NCI-H1092 (cell line): ENCODE measurements around the gene NUP107.

Source experiments
- DNase-seq: peaks from one replicate; lab custom pipeline; 2025; lab: John Stamatoyannopoulos, UW

NUP107 gene

DNA sequence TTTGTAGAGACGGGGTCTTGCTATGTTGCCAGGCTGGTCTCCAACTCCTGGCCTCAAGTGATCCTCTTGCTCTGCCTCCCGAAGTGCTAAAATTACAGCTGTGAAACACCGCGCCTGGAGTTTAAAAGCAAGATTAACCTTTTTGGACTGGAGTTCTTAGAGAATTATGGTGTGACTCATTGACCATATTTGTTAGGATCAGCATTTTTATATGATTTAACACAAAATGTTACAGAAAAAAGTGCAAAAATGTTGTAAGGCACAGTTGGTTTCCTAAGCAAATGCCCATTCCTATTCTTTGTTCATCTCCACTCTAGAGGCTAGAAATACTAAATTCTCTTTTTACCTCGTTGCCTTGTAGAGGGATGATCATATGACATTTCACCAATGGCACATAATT is 86.8 kb downstream of the NUP107 start:
- DNase-seq = no peak

DNA sequence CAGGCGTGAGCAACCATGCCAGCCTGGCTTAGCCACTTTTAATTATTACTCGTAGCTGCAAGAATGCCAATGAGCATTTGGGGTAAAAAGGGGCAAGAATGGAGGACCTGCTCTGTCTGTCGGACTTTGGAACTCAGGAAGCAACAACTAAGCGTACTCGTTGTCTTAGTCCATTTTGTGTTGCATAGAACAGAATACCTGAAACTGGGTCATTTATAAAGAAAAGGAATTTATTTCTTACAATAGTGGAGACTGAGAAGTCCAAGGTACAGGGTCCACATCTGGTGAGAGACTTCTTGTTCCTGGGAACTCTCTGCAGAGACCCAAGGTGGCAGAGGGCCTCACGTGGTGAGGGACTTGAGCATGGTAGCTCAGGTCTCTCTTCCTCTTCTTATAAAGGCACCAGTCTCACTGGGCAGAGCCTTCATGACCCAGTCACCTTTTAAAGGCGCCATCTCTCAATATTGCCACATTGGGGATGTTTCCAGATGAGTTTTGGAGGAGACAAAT is 88.4 kb downstream of the NUP107 start:
- no peak for DNase-seq

DNA sequence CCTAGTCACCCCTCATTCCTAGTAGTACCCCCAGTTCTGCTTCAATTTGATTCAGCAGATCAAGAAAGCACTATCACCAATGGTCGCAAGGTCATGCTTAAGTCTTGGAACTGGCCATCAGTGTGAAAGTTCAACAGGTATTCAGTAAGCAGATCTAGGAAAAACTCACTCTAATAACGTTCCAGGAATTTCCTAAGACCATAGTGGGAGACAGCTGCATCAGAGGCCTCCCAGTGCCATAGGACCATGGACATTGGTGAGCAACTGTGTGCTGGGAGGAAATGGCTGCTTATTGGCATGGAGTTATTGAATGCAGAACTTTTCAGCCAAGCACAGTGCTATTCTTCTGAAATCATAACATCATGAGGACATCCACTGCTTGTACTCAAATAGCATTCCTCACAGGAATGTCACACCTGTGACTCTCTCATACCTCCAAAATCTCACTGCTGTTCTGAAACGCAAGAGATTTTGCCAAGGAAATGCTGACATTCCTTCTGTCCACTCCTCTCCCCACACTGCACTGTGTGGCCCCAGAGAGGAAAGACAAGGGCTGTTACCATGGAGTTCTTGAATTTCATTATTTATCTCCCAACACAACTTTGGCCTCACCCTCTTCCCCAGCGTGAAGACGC is 90.3 kb downstream of the NUP107 start:
- no peak for DNase-seq

DNA sequence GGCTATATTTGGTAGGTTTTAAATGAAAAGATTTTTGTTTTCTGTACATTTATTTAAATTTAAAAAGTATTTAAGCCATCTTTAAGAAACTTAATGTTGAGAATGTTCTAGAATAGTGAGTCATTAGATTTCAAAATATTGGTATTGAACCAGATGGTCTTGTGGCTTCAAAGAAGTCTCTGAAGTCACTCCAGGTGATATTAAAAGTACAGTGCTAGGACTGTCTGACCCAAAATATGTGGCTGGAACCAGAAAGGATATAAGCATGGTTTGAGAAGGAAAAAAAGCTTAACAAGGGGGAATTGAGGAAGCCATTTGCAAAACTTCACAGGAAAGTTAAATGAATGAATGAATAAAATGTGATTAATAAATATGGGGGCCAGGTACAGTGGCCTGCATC is 92.5 kb downstream of the NUP107 start:
- DNase-seq = no peak

DNA sequence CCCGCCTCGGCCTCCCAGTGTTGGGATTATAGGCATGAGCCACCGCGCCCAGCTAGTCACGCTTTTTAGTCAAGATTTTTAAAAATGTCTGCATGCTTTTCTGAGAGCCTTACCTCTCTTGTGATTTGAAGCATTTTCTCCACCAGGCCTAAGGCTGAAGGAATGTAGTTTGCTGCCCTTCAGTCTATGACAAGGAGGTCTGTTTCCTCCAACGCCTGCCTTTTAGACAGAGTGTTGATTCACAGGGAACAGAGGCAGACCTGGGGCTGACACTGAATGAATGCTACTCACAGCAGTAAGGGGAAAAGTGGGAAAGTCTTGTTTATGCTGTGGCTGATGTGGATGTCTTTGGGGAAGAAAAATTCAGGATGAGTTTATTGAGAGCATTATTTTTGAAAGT is 94.0 kb downstream of the NUP107 start:
- no peak for DNase-seq

DNA sequence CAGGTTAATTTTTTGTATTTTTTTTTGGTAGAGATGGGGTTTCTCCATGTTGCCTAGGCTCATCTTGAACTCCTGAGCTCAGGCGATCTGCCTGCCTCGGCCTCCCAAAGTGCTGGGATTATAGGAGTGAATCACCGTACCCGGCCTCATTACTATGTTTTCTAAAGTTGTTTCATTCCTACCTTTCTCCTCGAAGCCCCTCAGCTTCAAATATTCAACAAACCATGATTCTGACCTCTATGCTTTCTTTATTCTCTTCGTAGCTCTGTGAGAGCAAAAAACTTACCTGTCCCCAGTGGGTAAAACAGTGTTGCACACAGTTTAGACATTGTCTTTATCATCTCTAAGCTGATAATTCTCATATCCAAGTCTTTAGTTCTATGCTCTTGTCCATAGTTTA is 95.0 kb downstream of the NUP107 start:
- no peak for DNase-seq

DNA sequence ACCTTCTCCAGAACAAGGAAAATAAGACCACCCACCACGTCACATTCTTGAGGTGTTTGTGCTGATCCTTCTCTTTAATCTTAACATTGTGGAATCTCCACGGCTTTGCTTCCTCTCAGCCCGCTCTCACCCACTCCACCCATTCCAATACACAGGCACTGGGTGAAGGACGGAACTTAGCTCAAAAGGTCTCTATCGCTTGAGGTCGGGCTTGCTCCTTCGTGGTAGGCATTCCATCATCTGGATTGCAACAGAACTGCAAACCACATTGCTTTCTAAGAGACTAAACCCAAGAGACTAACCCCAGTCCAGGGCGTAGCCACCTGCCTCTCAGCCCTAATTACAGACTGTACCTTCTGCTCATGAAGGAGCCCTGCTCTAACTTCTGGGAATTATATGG is 97.2 kb downstream of the NUP107 start:
- no peak for DNase-seq

DNA sequence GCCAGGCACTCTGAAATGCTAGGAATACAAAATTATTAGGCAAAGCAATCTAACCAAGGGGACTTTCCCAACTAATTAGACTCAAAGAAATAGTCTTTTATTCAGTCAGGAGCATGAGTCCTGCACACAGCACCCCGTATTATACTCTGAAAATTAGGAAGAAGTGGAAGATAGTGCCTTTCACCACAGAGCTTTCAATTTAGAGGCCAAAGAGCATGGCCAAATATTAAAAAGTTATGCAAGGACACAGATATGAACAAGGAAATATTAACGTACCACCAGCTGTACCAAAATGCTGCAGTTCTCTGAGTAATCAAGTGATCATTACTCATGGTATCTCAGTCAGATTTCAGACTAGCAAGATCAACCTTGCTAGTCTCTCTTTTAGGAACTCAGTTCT is 98.6 kb downstream of the NUP107 start:
- no peak for DNase-seq

DNA sequence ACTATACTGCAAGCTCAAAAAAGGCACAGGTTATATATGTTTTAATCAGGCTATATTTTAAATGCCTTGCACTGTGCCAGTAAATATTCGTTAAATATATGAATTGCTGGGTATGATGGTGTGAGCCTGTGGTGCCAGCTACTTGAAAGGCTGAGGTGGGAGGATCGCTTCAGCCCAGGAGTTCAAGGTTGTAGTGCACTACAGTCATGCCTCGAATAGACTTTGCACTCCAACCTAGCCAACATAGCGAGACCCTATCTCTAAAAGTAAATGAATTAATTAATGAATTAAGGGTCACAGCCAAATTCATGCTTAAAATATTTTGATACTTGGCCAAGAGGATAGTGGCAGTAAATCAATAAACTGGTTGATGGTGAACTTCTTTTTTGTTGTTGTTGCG is 99.0 kb downstream of the NUP107 start:
- DNase-seq = no peak

DNA sequence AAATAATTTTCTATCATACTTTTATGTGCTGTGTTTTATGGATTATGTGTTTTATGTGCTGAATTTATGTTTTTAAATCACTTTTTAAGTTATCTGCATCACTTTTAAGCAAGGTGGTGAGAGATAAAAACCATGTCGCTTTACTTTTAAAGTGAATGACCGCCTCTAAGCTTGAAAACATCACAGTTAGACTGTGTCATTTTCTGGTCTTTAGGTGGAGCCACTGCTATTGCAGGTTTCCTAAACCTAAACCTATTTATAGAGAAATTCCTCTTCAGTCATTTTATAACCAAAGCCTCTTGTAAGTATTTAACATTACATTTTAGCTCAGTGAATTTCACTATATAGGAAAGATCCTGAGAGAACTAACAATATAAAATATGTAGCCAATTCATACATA is 100.2 kb downstream of the NUP107 start:
- DNase-seq = no peak

DNA sequence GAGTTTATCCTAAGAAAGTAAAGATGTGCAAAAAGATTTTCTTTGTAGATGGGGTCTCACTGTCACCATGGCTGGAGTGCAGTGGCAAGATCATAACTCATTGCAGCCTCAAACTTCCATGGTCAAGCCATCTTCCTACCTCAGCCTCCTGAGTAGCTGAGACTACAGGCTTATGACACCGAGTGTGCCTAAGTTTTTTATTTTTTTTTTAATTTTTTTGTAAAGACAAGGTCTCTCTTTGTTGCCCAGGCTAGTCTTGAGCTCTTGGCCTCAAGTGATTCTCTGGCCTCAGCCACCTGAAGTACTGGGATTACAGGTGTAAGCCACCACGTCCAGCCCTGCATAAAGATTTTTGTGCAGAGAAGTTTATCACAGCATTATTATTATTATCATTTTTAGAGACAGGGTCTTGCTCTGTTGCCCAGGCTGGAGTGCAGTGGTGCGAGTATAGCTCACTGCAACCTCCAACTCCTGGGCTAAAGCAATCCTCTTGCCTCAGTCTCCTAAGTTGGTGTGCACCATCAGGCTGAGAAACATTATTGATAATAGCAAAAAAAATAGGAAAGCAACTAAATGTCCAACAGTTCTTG is 101.9 kb downstream of the NUP107 start:
- DNase-seq = no peak

DNA sequence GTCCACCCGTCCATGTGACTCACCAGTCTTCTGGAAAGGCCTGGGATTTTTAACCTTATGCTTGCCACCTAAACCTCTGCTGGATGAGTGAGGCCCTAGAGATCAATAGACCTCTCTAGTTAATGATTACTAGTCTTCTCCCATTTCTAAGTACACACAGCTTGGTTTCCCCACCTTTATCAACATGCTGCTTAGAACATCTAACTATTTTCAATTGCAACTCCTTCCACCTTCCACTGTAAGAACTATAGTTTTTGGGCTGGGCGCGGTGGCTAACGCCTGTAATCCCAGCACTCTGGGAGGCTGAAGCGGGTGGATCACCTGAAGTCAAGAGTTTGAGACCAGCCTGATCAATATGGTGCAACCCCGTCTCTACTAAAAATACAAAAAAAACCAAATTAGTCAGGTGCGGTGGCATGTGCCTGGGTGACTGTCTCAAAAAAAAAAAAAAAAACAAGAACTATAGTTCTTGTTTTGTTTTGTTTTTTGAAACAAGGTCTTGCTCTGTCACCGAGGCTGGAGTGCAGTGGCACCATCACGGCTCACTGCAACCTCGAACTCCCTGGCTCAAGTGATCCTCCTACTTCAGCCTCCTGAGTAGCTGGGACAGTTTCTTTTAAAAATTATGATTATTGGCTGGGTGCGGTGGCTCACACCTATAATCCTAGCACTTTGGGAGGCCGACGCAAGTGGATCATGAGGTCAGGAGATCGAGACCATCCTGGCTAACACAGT is 102.5 kb downstream of the NUP107 start:
- DNase-seq = no peak

DNA sequence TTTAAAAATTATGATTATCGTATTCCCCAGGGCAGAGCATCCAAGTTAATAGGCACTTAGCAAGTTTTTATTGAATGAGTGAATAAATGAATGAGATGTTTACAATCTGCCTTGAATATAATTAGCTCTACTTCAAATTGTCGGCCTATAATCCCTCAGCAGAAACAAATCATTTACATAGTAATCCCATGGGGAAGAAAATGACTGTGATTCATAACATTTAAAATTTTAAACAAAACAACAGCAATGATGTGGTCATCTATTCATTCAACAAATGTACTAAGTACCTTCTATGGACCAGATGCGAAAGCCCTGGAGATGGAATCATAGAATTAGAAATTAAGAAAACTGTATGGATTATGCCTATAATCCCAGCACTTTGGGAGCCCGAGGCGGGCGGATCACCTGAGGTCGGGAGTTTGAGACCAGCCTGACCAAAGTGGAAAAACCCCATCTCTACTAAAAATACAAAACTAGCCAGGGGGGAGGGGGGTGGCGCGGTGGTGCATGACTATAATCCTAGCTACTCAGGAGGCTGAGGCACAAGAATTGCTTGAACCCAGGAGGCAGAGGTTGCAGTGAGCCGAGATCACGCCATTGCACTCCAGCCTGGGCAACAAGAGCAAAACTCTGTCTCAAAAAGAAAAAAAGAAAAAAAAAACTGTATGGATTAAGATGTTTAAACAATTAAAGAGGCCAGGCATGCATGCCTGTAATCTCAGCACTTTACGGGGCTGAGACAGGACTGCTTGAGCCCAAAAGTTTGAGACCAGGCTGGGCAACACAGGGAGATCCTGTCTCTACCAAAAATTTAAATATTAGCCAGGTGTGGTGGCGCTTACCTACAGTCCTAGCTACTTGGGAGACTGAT is 103.5 kb downstream of the NUP107 start:
- DNase-seq = no peak

DNA sequence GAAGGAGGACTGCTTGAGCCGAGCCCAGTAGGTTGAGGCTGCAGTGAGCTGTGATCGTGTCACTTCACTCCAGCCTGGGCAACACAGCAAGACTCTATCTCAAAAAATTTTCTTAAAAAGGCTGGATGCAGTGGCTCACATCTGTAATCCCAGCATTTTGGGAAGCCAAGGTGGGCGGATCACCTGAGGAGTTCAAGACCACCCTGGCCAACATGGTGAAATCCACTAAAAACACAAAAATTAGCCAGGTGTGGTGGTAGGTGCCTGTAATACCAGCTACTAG is 104.1 kb downstream of the NUP107 start:
- no peak for DNase-seq

DNA sequence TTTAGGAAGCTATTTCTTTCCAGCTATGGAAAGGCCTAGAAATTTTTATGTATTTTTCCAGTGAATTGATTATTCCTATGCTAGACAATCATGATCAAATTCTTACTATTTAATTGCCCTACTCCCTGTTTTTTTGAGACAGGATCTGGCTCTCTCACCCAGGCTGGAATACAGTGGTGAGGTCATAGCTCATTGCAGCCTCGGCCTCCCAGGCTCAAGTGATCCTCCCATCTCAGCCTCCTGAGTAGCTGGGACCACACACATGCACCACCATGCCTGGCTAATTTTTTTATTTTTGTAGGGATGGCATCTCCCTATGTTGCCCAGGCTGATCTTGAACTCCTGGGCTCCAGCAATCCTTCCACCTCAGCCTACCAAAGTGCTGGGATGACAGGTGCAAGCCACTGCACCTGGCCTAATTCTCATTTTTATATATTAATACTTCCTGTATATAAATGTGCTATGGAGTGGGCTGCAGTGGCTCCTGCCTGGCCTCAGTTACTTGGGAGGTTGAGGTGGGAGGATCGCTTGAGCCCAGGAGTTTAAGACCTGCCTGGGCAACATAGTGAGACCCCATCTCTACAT is 105.2 kb downstream of the NUP107 start:
- no peak for DNase-seq

DNA sequence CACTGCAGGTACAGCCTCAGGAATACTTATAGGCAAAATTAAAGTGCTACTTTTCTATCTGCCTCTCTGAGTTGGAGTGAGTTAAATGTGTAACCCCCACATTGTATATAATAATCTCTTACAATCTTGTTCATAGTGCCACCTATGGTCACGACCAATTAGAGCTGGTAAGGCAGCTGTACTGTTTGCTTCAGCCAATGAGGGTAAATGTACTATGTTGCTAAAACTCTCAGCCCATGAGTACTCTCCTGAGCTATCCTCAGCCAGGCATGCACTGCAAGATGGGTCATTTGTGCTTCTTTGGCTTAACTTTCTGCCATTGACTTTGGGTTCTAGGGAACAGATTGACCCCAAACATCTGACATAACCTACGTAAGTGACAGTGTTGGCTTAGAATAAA is 106.2 kb downstream of the NUP107 start:
- DNase-seq = no peak

DNA sequence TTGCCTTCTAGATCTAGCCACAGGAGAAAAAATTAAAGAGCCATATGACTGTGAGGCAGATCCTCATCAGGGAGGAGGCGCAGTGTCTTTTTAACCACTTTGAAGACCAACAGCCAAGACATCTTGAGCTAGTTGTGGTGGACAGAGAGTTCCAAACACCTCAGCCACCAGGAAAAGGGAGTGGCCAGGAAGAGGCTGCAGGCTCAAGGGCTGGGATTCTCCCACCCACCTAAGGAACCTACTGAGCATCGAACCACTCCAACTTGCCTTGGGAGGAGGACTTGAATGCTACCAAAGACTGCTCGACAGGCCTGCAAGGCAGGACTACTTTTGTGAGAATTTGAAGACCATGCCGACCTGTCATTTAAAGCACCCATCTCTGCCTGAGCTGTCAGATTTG is 106.7 kb downstream of the NUP107 start:
- DNase-seq = no peak

DNA sequence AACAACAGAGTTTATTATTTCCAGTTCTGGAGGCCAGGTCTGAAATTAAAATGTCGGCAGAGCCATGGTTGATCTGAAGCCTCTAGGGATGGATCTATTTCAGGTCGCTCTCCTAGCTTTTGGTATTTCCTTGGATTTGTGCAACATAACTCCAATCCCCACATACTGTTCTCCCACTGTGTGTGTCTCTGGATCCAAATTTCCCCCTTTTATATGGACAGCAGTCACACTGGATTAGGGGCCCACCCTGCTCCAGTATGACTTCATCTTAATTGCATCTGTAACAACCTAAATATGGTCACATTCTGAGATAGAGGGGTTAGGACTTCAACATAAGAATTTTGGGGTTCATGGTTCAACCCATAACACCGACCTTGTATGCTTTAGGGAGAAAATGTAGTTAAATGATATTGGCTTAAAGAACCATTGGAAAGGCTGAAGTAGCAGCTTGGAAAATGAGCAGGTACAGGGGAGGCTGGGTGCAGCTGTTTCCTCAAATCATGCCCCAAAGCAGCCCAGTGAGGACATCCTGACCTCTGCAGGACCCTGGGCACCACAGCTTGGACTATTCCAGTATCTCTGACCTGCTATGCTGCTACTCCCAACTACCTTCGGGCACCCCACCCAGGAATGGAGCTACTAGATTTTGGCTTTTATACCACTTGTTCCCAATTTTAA is 107.3 kb downstream of the NUP107 start:
- DNase-seq = no peak

DNA sequence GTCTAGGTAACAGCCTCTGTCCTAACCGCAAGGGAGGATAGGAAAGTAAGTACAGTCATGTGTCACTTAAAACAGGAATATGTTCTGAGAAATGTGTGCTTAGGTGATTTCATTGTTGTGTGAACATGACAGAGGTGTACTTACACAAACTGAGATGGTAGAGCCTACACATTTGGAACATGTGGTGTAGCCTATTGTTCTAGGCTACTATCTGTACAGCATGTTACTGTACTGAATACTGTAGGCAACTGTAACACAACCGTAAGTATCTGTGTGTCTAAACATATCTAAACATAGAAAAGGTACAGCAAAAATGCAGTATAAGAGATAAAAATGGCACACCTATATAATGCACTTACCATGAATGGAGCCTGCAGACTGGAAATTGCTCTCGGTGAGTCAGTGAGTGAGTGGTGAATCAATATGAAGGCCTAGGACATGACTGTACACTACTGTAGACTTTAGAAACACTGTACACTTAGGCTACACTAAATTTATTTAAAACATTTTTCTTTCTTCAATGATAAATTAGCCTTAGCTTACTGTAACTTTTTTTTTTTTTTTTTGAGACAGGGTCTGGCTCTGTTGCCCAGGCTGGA is 108.0 kb downstream of the NUP107 start:
- DNase-seq = no peak
